ENCODE data around the gene TM2D1. TPM values are rescaled to one million over a fixed set of nuclear protein-coding genes. Genes with fewer than 3 reads are reported as not detected.

Gene TM2D1
- polyA plus RNA-seq: 46.8 TPM

- peak within 1 kb of the TSS; percentile 96 to 99 (median 98) for H3K4me3 Mint-ChIP-seq
- peaks cover 11 to 19% (median 17%) of the 10 kb centered on the region in 3 donors for H3K4me1 Mint-ChIP-seq
- no peaks in the 10 kb centered on the region for H3K27me3 Mint-ChIP-seq
- H3K36me3 Mint-ChIP-seq: peaks cover 2% of the 10 kb centered on the region
- no peaks in the 10 kb centered on the region for H3K9me3 Mint-ChIP-seq
- peak within 1 kb of the TSS; percentile 95 to 98 (median 98) for H3K27ac Mint-ChIP-seq
Measured at GRCh38 chr1:61724813-61725694, at the start of gene TM2D1. Gene TM2D1 (minus strand): TSS chr1:61725141. CDS start chr1:61725120, 21 bp downstream.

- H3K4me3 Mint-ChIP-seq: no peak overlapping the region
- H3K36me3 Mint-ChIP-seq: peaks cover 10% of the 10 kb centered on the region
- no peak overlapping the region for H3K27ac Mint-ChIP-seq
- no peaks in the 10 kb centered on the region for H3K27me3 Mint-ChIP-seq
- H3K9me3 Mint-ChIP-seq: no peaks in the 10 kb centered on the region
- no peaks in the 10 kb centered on the region for H3K4me1 Mint-ChIP-seq
Measured at GRCh38 chr1:61770131-61770530, 45.2 kb upstream of the TM2D1 start.

- no peak overlapping the region for H3K4me3 Mint-ChIP-seq
- H3K9me3 Mint-ChIP-seq: no peaks in the 10 kb centered on the region
- H3K27ac Mint-ChIP-seq: no peak overlapping the region
- H3K36me3 Mint-ChIP-seq: peaks cover 8% of the 10 kb centered on the region
- H3K4me1 Mint-ChIP-seq: peaks cover 0 to 2% (median 0%) of the 10 kb centered on the region in 3 donors
- no peaks in the 10 kb centered on the region for H3K27me3 Mint-ChIP-seq
Measured at GRCh38 chr1:61757950-61758349, 33.0 kb upstream of the TM2D1 start.

GRCh38 chr1:61756773-61757172 lies 31.8 kb upstream of the TM2D1 start:
- H3K27ac Mint-ChIP-seq: no peak overlapping the region
- no peak overlapping the region for H3K4me3 Mint-ChIP-seq
- no peaks in the 10 kb centered on the region for H3K9me3 Mint-ChIP-seq
- H3K27me3 Mint-ChIP-seq: no peaks in the 10 kb centered on the region
- peaks cover 0 to 2% (median 0%) of the 10 kb centered on the region in 3 donors for H3K4me1 Mint-ChIP-seq
- peaks cover 8% of the 10 kb centered on the region for H3K36me3 Mint-ChIP-seq

GRCh38 chr1:61754545-61754944 lies 29.6 kb upstream of the TM2D1 start:
- no peaks in the 10 kb centered on the region for H3K27me3 Mint-ChIP-seq
- H3K4me1 Mint-ChIP-seq: peaks cover 0 to 2% (median 0%) of the 10 kb centered on the region in 3 donors
- no peaks in the 10 kb centered on the region for H3K9me3 Mint-ChIP-seq
- H3K4me3 Mint-ChIP-seq: no peak overlapping the region
- no peak overlapping the region for H3K27ac Mint-ChIP-seq
- peaks cover 8% of the 10 kb centered on the region for H3K36me3 Mint-ChIP-seq

- peak overlapping the region in 1 of 4 donors; percentile 4 for H3K4me3 Mint-ChIP-seq
- no peaks in the 10 kb centered on the region for H3K9me3 Mint-ChIP-seq
Measured at GRCh38 chr1:61753998-61754508, 29.1 kb upstream of the TM2D1 start.

GRCh38 chr1:61752921-61753389 lies 28.0 kb upstream of the TM2D1 start:
- Mint-ChIP-seq H3K4me3 (no peak overlapping the region), H3K27ac (no peak overlapping the region), H3K9me3 (no peaks in the 10 kb centered on the region), H3K4me1 (peaks cover 0 to 2% (median 0%) of the 10 kb centered on the region in 3 donors), H3K27me3 (no peaks in the 10 kb centered on the region), H3K36me3 (peaks cover 4% of the 10 kb centered on the region)

More at GRCh38 chr1:61753998-61754508, 29.1 kb upstream of the TM2D1 start:
- H3K36me3 Mint-ChIP-seq: peaks cover 8% of the 10 kb centered on the region
- no peak overlapping the region for H3K27ac Mint-ChIP-seq
- no peaks in the 10 kb centered on the region for H3K27me3 Mint-ChIP-seq
- peaks cover 0 to 2% (median 0%) of the 10 kb centered on the region in 3 donors for H3K4me1 Mint-ChIP-seq

- no peak overlapping the region for H3K4me3 Mint-ChIP-seq
- no peaks in the 10 kb centered on the region for H3K27me3 Mint-ChIP-seq
- peaks cover 6 to 10% (median 9%) of the 10 kb centered on the region in 3 donors for H3K4me1 Mint-ChIP-seq
- H3K9me3 Mint-ChIP-seq: no peaks in the 10 kb centered on the region
- H3K36me3 Mint-ChIP-seq: peaks cover 1% of the 10 kb centered on the region
- no peak overlapping the region for H3K27ac Mint-ChIP-seq
Measured at GRCh38 chr1:61749574-61749973, 24.6 kb upstream of the TM2D1 start.

- Mint-ChIP-seq H3K4me3 (no peak overlapping the region), H3K36me3 (no peaks in the 10 kb centered on the region), H3K27me3 (no peaks in the 10 kb centered on the region), H3K9me3 (no peaks in the 10 kb centered on the region), H3K4me1 (peaks cover 7 to 12% (median 12%) of the 10 kb centered on the region in 3 donors), H3K27ac (no peak overlapping the region)
Measured at GRCh38 chr1:61748566-61748965, 23.6 kb upstream of the TM2D1 start.

GRCh38 chr1:61746813-61747212 lies 21.9 kb upstream of the TM2D1 start:
- H3K4me1 Mint-ChIP-seq: peaks cover 12 to 17% (median 17%) of the 10 kb centered on the region in 3 donors
- no peaks in the 10 kb centered on the region for H3K9me3 Mint-ChIP-seq
- H3K4me3 Mint-ChIP-seq: peak overlapping the region in 1 of 4 donors; percentile 44
- H3K27ac Mint-ChIP-seq: peak overlapping the region in 1 of 3 donors; percentile 3
- H3K27me3 Mint-ChIP-seq: no peaks in the 10 kb centered on the region
- no peaks in the 10 kb centered on the region for H3K36me3 Mint-ChIP-seq

GRCh38 chr1:61743716-61744580 lies 19.0 kb upstream of the TM2D1 start:
- Mint-ChIP-seq H3K4me3 (peak overlapping the region; percentile 62 to 85 (median 84)), H3K4me1 (peaks cover 17 to 26% (median 23%) of the 10 kb centered on the region in 3 donors), H3K27me3 (no peaks in the 10 kb centered on the region), H3K27ac (peak overlapping the region in 2 of 3 donors; percentile 23 to 69), H3K36me3 (no peaks in the 10 kb centered on the region), H3K9me3 (no peaks in the 10 kb centered on the region)

- Mint-ChIP-seq H3K27me3 (no peaks in the 10 kb centered on the region), H3K27ac (peak overlapping the region; percentile 23 to 78 (median 69)), H3K4me1 (peaks cover 17 to 26% (median 23%) of the 10 kb centered on the region in 3 donors), H3K4me3 (peak overlapping the region; percentile 62 to 85 (median 84)), H3K9me3 (no peaks in the 10 kb centered on the region), H3K36me3 (no peaks in the 10 kb centered on the region)
Measured at GRCh38 chr1:61743431-61743705, 18.4 kb upstream of the TM2D1 start.

GRCh38 chr1:61742620-61743430 lies 17.9 kb upstream of the TM2D1 start:
- H3K4me3 Mint-ChIP-seq: peak overlapping the region; percentile 62 to 96 (median 84)
- H3K27ac Mint-ChIP-seq: peak overlapping the region; percentile 23 to 95 (median 78)
- H3K36me3 Mint-ChIP-seq: no peaks in the 10 kb centered on the region
- no peaks in the 10 kb centered on the region for H3K27me3 Mint-ChIP-seq
- H3K4me1 Mint-ChIP-seq: peaks cover 17 to 26% (median 23%) of the 10 kb centered on the region in 3 donors
- no peaks in the 10 kb centered on the region for H3K9me3 Mint-ChIP-seq
